ENCODE results near the gene CCDC182. TPM values are rescaled to one million over a fixed set of nuclear protein-coding genes. Genes with fewer than 3 reads are reported as not detected.

Gene CCDC182
- total RNA-seq, 1 experiment from 2014 or later = not detected

DNA sequence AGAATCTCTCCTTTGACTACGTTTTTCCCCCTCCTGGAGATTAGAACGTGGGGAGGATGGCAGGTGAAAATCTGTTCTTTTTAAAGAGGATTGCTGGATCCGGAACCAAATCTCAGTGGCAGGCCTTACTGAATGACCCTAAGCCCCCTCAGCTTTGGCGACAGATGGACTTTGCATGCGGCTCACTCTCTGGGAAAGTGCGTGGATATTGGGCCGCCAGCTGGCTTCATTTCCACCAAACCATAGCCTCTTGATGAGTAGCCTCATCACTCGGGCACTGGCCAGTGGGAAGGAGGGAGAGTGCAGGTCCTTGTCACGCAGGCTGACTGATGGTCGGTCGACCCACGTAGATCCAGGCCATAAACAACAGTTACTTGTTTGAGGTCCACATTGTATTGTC is 31.3 kb upstream of the CCDC182 start:
- H3K4me3 Mint-ChIP-seq (ENCODE audit: unreplicated experiment) = no peak overlapping the region
- no peaks in the 10 kb centered on the region for H3K4me1 Mint-ChIP-seq (ENCODE audit: insufficient read depth, unreplicated experiment)
- ChIA-PET POLR2A (interaction anchor here (0.7 kb wide), 1 partner anchor 34 kb away, joined by 3 read pairs; no protein-coding TSS in a partner anchor), CTCF (interaction anchor here (1.2 kb wide), 1 partner anchor 57 kb away, joined by 3 read pairs; no protein-coding TSS in a partner anchor)
- peaks cover 56% of the 10 kb centered on the region for H3K27me3 Mint-ChIP-seq (ENCODE audit: insufficient read depth, unreplicated experiment)
- intact Hi-C loops (cut with micrococcal nuclease) = no loop called here
- DNase-seq (ENCODE audit: unreplicated experiment) = no peak
- no peaks in the 10 kb centered on the region for H3K36me3 Mint-ChIP-seq (ENCODE audit: insufficient read depth, unreplicated experiment)
- TF ChIP-seq, protein P1, sequence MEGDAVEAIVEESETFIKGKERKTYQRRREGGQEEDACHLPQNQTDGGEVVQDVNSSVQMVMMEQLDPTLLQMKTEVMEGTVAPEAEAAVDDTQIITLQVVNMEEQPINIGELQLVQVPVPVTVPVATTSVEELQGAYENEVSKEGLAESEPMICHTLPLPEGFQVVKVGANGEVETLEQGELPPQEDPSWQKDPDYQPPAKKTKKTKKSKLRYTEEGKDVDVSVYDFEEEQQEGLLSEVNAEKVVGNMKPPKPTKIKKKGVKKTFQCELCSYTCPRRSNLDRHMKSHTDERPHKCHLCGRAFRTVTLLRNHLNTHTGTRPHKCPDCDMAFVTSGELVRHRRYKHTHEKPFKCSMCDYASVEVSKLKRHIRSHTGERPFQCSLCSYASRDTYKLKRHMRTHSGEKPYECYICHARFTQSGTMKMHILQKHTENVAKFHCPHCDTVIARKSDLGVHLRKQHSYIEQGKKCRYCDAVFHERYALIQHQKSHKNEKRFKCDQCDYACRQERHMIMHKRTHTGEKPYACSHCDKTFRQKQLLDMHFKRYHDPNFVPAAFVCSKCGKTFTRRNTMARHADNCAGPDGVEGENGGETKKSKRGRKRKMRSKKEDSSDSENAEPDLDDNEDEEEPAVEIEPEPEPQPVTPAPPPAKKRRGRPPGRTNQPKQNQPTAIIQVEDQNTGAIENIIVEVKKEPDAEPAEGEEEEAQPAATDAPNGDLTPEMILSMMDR (IDR thresholded peaks at IDR 0.05; ENCODE audit: unreplicated experiment) = no peak
- no TSS peak for BruUV-seq (replicated peaks)
- H3K27ac Mint-ChIP-seq (ENCODE audit: low read depth, unreplicated experiment) = no peak overlapping the region
- no peaks in the 10 kb centered on the region for H3K9me3 Mint-ChIP-seq (ENCODE audit: unreplicated experiment)

DNA sequence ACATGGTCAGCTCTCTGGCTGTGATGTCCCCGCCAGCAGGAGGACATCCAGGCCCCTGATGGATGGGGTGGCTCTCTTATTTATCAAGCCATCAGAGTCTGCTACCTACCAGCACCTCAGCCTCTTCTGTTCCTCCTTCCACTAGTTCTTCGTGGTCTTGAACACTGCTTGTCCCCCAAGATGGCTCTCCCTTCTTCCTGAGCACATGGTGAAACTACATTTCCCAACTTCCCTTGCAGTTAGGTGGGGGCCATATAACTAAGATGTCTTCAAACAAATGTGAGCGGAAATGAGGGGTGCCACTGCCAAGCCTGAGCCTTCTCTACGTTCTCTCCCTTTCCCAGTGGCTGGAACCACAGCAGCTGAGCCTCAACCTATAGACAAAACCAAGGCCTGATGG is 29.8 kb upstream of the CCDC182 start:
- Mint-ChIP-seq H3K4me1 (ENCODE audit: insufficient read depth, unreplicated experiment) (no peaks in the 10 kb centered on the region), H3K27ac (ENCODE audit: low read depth, unreplicated experiment) (no peak overlapping the region), H3K27me3 (ENCODE audit: insufficient read depth, unreplicated experiment) (peaks cover 71% of the 10 kb centered on the region), H3K9me3 (ENCODE audit: unreplicated experiment) (no peaks in the 10 kb centered on the region), H3K4me3 (ENCODE audit: unreplicated experiment) (no peak overlapping the region), H3K36me3 (ENCODE audit: insufficient read depth, unreplicated experiment) (no peaks in the 10 kb centered on the region)
- TF ChIP-seq, protein P1 (IDR thresholded peaks at IDR 0.05; ENCODE audit: unreplicated experiment) = no peak
- DNase-seq (ENCODE audit: unreplicated experiment) = no peak
- POLR2A ChIA-PET = interaction anchor here (1.1 kb wide), 1 partner anchor 17 kb away, joined by 3 read pairs; no protein-coding TSS in a partner anchor
- intact Hi-C loops (cut with micrococcal nuclease) = no loop called here
- BruUV-seq (replicated peaks) = no TSS peak
- CTCF ChIA-PET = interaction anchor here (2.2 kb wide), 1 partner anchor 9 kb away, joined by 7 read pairs; no protein-coding TSS in a partner anchor

DNA sequence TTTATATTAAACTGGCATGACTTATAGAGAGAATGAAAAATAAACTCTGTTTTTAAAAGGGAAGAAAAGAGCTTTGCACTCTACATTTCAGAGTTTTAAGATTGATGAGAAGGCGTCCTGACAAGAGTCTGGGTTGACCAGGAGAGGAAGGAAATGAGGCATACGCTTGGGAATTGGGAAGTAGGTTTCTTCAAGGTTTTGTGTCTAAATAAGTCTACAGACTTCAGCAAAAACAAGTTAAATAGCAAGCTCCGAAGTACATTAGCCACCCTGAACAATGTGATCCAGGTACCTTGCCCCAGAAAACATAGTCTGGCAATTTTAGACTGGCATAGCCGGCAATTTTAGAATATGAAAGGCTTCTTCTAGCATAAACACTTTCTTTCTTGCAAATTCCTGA is 28.5 kb upstream of the CCDC182 start:
- DNase-seq (ENCODE audit: unreplicated experiment) = no peak
- ChIA-PET CTCF (interaction anchor here (0.7 to 2.2 kb wide), 2 partner anchors 10 to 703 kb away, joined by 5 to 7 read pairs; no protein-coding TSS in a partner anchor), POLR2A (no interaction called here)
- Mint-ChIP-seq H3K9me3 (ENCODE audit: unreplicated experiment) (no peaks in the 10 kb centered on the region), H3K4me1 (ENCODE audit: insufficient read depth, unreplicated experiment) (no peaks in the 10 kb centered on the region), H3K27ac (ENCODE audit: low read depth, unreplicated experiment) (no peak overlapping the region), H3K27me3 (ENCODE audit: insufficient read depth, unreplicated experiment) (peaks cover 84% of the 10 kb centered on the region), H3K4me3 (ENCODE audit: unreplicated experiment) (no peak overlapping the region), H3K36me3 (ENCODE audit: insufficient read depth, unreplicated experiment) (no peaks in the 10 kb centered on the region)
- intact Hi-C loops (cut with micrococcal nuclease) = no loop called here
- BruUV-seq (replicated peaks) = no TSS peak
- TF ChIP-seq, protein P1 (IDR thresholded peaks at IDR 0.05; ENCODE audit: unreplicated experiment) = no peak

DNA sequence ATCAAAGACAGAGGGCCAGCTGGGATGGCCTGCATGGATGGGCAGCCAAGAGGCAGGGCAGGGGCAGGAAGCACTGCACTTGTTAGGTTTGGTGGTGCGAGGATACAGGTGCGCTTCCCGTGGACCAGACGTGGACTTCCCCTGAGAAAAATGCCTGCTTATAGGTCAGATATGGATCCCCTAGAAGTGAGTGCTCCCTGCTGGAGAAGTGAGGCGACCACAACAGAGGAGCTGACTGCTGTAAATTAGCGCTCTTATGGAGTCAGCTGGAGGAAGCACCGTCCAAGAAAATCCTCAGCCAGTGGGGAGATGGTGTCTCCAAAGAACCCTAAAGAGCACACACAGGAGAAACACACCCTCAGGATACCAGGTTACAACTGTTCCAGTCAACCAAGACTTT is 27.7 kb upstream of the CCDC182 start:
- Mint-ChIP-seq H3K4me3 (ENCODE audit: unreplicated experiment) (no peak overlapping the region), H3K9me3 (ENCODE audit: unreplicated experiment) (no peaks in the 10 kb centered on the region), H3K27ac (ENCODE audit: low read depth, unreplicated experiment) (no peak overlapping the region), H3K27me3 (ENCODE audit: insufficient read depth, unreplicated experiment) (peaks cover 92% of the 10 kb centered on the region), H3K4me1 (ENCODE audit: insufficient read depth, unreplicated experiment) (no peaks in the 10 kb centered on the region), H3K36me3 (ENCODE audit: insufficient read depth, unreplicated experiment) (no peaks in the 10 kb centered on the region)
- ChIA-PET POLR2A (no interaction called here), CTCF (interaction anchor here (0.6 to 2.2 kb wide), 2 partner anchors 11 kb away, joined by 3 to 7 read pairs; no protein-coding TSS in a partner anchor)
- BruUV-seq (replicated peaks) = no TSS peak
- no peak for DNase-seq (ENCODE audit: unreplicated experiment)
- intact Hi-C loops (cut with micrococcal nuclease) = no loop called here
- TF ChIP-seq, protein P1 (IDR thresholded peaks at IDR 0.05; ENCODE audit: unreplicated experiment) = no peak
